GM12878 (cell line): Measurements from ENCODE around the gene BNIP1. TPM values are rescaled to one million over a fixed set of nuclear protein-coding genes. Genes with fewer than 3 reads are reported as not detected.

Experiments
- ATAC-seq: fragments of 200-7000 bp; cut with Tn5 transposase; 3 replicates; pipeline ENCODE4 v1.9.1; 2020; ENCODE audit warnings: mild to moderate bottlenecking, moderate library complexity
- BruUV-seq: library from RNA; stranded (reverse); fragments of 400-500 nt; replicated peaks from 2 replicates; lab custom pipeline; 2021; lab: Mats Ljungman, UMichigan
- CTCF ChIA-PET: fragments of 300-600 bp; sonication (Branson Sonifier 250); formaldehyde crosslinking; extraction: SDS; loops from one replicate; lab custom pipeline; 2021; ENCODE audit warnings: inconsistent platforms; lab: Yijun Ruan, JAX
- POLR2A ChIA-PET: fragments of 350-600 bp; formaldehyde crosslinking; extraction: SDS; loops from one replicate; lab custom pipeline; 2021; ENCODE audit warnings: inconsistent platforms; lab: Charles Lee
- RAD21 ChIA-PET: fragments of 300-600 bp; sonication (Branson Sonifier 250); formaldehyde crosslinking; loops from one replicate; lab custom pipeline; 2023; ENCODE audit warnings: antibody characterized with exemption; ENCODE audit not compliant: unreplicated experiment; lab: Charles Lee
- SMC1A ChIA-PET: fragments of 300-600 bp; sonication (Branson Sonifier 250); formaldehyde crosslinking; loops from one replicate; lab custom pipeline; 2023; ENCODE audit not compliant: unreplicated experiment, uncharacterized antibody; lab: Charles Lee
- DNase-seq: peaks from one replicate; pipeline ENCODE4 v3.0.0-alpha.2; 2011; ENCODE audit warnings: low read depth, low spot score
- FAIRE-seq: peaks from 3 replicates; lab custom pipeline; 2011; peaks lifted over from hg19 to GRCh38; lab: Jason Lieb, UNC
- H2AFZ ChIP-seq: 2 replicates; pipeline ENCODE4 v1.6.0; 2011; ENCODE audit warnings: low read depth, low read length, control low read depth; ENCODE audit not compliant: control insufficient read depth
- H3K27ac ChIP-seq: 2 replicates; pipeline ENCODE4 v1.5.1; 2011; ENCODE audit warnings: control low read depth; ENCODE audit not compliant: control insufficient read depth, insufficient read depth
- H3K27me3 ChIP-seq, 2 experiments: replicated peaks in 1 of 2; 2 replicates each; pipeline versions ENCODE4 v1.6.0 to v1.6.1; 2011; ENCODE audit warnings: low read length in 1 of 2; ENCODE audit not compliant: control insufficient read depth in 2 of 2, insufficient read depth in 2 of 2
- H3K36me3 ChIP-seq, 2 experiments: 2 replicates each; pipeline ENCODE4 v1.5.1; 2011; ENCODE audit warnings: low read length in 1 of 2; ENCODE audit not compliant: control insufficient read depth in 2 of 2, insufficient read depth in 2 of 2
- H3K4me1 ChIP-seq: 2 replicates; pipeline ENCODE4 v1.6.1; 2011; ENCODE audit warnings: mild to moderate bottlenecking, low read length, moderate library complexity, mixed read lengths; ENCODE audit not compliant: control insufficient read depth, insufficient read depth
- H3K4me2 ChIP-seq: 2 replicates; pipeline ENCODE4 v1.6.0; 2011; ENCODE audit warnings: control low read depth; ENCODE audit not compliant: control insufficient read depth, insufficient read depth
- H3K4me3 ChIP-seq: fragments of 200-600 bp; sonication (generic); 2 replicates; pipeline ENCODE4 v1.5.1; 2016
- H3K79me2 ChIP-seq: 2 replicates; pipeline ENCODE4 v1.6.0; 2011; ENCODE audit warnings: low read length; ENCODE audit not compliant: control insufficient read depth, insufficient read depth
- H3K9ac ChIP-seq: 2 replicates; pipeline ENCODE4 v1.8.0; 2011; ENCODE audit warnings: low read length, control low read depth, mixed read lengths; ENCODE audit not compliant: control insufficient read depth, insufficient read depth
- H3K9me3 ChIP-seq: replicated peaks from 3 replicates; pipeline ENCODE4 v1.5.1; 2011; ENCODE audit warnings: mild to moderate bottlenecking, low read length; ENCODE audit not compliant: control insufficient read depth, insufficient read depth
- H4K20me1 ChIP-seq: 2 replicates; pipeline ENCODE4 v1.6.0; 2011; ENCODE audit not compliant: control insufficient read depth, insufficient read depth
- BACH1 ChIP-seq: fragments of 450-650 bp; IDR thresholded peaks from 2 replicates; pipeline ENCODE4 v1.6.1; 2017; ENCODE audit warnings: mild to moderate bottlenecking, borderline replicate concordance
- EED ChIP-seq: sonication (generic); IDR thresholded peaks from 2 replicates; pipeline ENCODE4 v1.6.1; 2016; ENCODE audit warnings: antibody characterized with exemption, low read depth
- FOXM1 ChIP-seq: IDR thresholded peaks from 2 replicates; pipeline ENCODE4 v1.6.1; 2012; ENCODE audit warnings: low read depth, mild to moderate bottlenecking, inconsistent platforms, low read length, moderate library complexity
- GABPA ChIP-seq: IDR thresholded peaks from 2 replicates; pipeline ENCODE4 v1.6.1; 2014; ENCODE audit warnings: antibody characterized with exemption, low read depth, mild to moderate bottlenecking, inconsistent platforms
- MYB ChIP-seq: fragments of 150-350 bp; IDR thresholded peaks from 2 replicates; pipeline ENCODE4 v1.6.1; 2014; ENCODE audit warnings: mild to moderate bottlenecking, low read depth, low read length, borderline replicate concordance
- MYC ChIP-seq: IDR thresholded peaks from 2 replicates; pipeline ENCODE4 v1.6.1; 2011; ENCODE audit warnings: mild to moderate bottlenecking, low read length, moderate library complexity, inconsistent platforms; ENCODE audit not compliant: insufficient read depth, insufficient replicate concordance, insufficient read length, severe bottlenecking
- NFIC ChIP-seq: IDR thresholded peaks from 2 replicates; pipeline ENCODE4 v1.6.1; 2012; ENCODE audit warnings: low read depth, mild to moderate bottlenecking, inconsistent platforms, low read length, moderate library complexity
- PAX8 ChIP-seq: fragments of 450-650 bp; IDR thresholded peaks from 2 replicates; pipeline ENCODE4 v1.6.1; 2017; ENCODE audit warnings: mild to moderate bottlenecking, moderate library complexity
- ZBED1 ChIP-seq: IDR thresholded peaks from 2 replicates; pipeline ENCODE4 v1.6.1; 2016; ENCODE audit warnings: borderline replicate concordance
- ZSCAN29 ChIP-seq: fragments of 450-650 bp; IDR thresholded peaks from 2 replicates; pipeline ENCODE4 v1.6.1; 2017; ENCODE audit warnings: mild to moderate bottlenecking, moderate library complexity
- WGBS: methylation state at CpG from one replicate; pipeline ENCODE4 v1.1.6; 2016; ENCODE audit warnings: low lambda C conversion rate; ENCODE audit not compliant: insufficient replicate concordance, insufficient coverage; ENCODE audit errors: missing lambda C conversion rate; 5-methylcytosine and 5-hydroxymethylcytosine counted together
- in situ Hi-C: fragments of 300-500 bp; cut with MboI; formaldehyde crosslinking; loops from 9 replicates; pipeline ENCODE4 v1.14.3; 2018; ENCODE audit warnings: mixed read lengths
- intact Hi-C: fragments of 100-400 bp; cut with micrococcal nuclease; formaldehyde crosslinking; loops from one replicate; pipeline ENCODE4 v1.14.2; 2022; ENCODE audit not compliant: unreplicated experiment
- polyA plus RNA-seq, 11 experiments: library from polyadenylated mRNA; depleted of rRNA in 4 of 11; unstranded in 6 of 11; stranded (reverse) in 5 of 11; fragments of >200 nt; fragmentation: Nextera tagmentation in 4 of 11; fragmentation: Illumina TruSeq in 1 of 11; extraction: Ambion mirVana in 4 of 11; extraction: Trizol in 1 of 11; gene quantifications; 1 replicate in 1 of 11; 2 replicates in 10 of 11; pipeline versions ENCODE4 v1.2.1 to v1.2.3, GENCODE V29; 2011 to 2016; ENCODE audit warnings: inconsistent platforms in 2 of 11, missing spikeins in 2 of 11, low read depth in 1 of 11
- total RNA-seq, 4 experiments: library from RNA; depleted of rRNA in 3 of 4; stranded (reverse); fragments of >200 nt in 3 of 4; fragmentation: Illumina TruSeq in 1 of 4; extraction: Trizol in 1 of 4; gene quantifications; 2 replicates each; pipeline versions ENCODE4 v1.2.1 to v1.2.3, GENCODE V29; 2013 to 2021
- TF ChIP-seq, protein P1 (sequence below): fragments of 450-650 bp; IDR thresholded peaks from 2 replicates; pipeline ENCODE4 v1.6.1; 2017; ENCODE audit warnings: low read depth, mild to moderate bottlenecking, moderate library complexity
- TF ChIP-seq, protein P2 (sequence below): fragments of 450-650 bp; formaldehyde crosslinking; IDR thresholded peaks from 2 replicates; pipeline ENCODE4 v1.5.0; 2022; ENCODE audit warnings: mild to moderate bottlenecking, missing genetic modification characterization
- TF ChIP-seq, protein P3 (sequence below): IDR thresholded peaks from 2 replicates; pipeline ENCODE4 v1.6.1; 2011; ENCODE audit warnings: low read depth, low read length, improper control_type of control experiment, borderline replicate concordance
- TF ChIP-seq, protein P4 (sequence below): fragments of 450-650 bp; formaldehyde crosslinking; IDR thresholded peaks from 2 replicates; pipeline ENCODE4 v1.4.0; 2022; ENCODE audit warnings: mild to moderate bottlenecking, moderate library complexity

BNIP1 gene
- total and polyA plus RNA-seq, 10 of the 15 experiments (the other 5 are each of a cell fraction or from before 2014, with no cell fraction given): 20.5 to 62.5 (median 27.4) TPM

DNA sequence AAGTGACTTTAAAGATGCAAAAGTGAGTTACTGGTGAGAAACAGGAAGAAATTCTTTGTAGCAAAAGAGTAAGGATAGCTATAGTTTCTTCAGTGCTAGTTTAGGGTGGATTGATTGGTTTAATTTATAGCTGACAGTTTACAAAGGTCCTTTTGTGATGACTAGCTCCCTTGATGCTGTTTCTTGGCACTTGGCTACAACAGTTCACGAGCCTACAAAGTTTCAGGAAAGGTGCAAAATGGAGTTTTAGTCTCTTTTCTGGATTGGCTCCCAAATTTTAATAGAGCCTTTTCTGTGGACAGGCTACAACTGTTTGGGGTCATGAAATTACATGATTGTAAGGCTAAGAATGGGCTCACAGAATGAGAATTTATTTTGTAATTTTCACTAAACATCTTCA is 40.9 kb upstream of the BNIP1 start:
- Histone ChIP-seq H3K9me3 (peaks cover 5% of the 10 kb centered on the region; the same call in 2 of the 3 replicates), H3K36me3 (no peaks in the 10 kb centered on the region; a peak in 1 of 4 replicates), H3K4me2 (no peak overlapping the region), H3K4me1 (no peaks in the 10 kb centered on the region), H3K27ac (no peak overlapping the region), H4K20me1 (no peaks in the 10 kb centered on the region), H3K79me2 (no peaks in the 10 kb centered on the region), H3K27me3 (no peaks in the 10 kb centered on the region), H3K9ac (no peak overlapping the region), H3K4me3 (no peak overlapping the region), H2AFZ (no peak overlapping the region)
- intact Hi-C loops: no loop called here
- ChIA-PET CTCF (no interaction called here), RAD21 (no interaction called here), POLR2A (no interaction called here), SMC1A (interaction anchor here (1.2 kb wide), 1 partner anchor 126 kb away, joined by 4 read pairs; no protein-coding TSS in a partner anchor)
- DNase-seq: no peak
- BruUV-seq: no TSS peak
- 18% methylated on average over 1 of the region's 1 CpG for WGBS
- in situ Hi-C loops: no loop called here
- no peak for FAIRE-seq
- no peak for ATAC-seq
- no peak for TF ChIP-seq ZBED1
- TF ChIP-seq, protein P1, sequence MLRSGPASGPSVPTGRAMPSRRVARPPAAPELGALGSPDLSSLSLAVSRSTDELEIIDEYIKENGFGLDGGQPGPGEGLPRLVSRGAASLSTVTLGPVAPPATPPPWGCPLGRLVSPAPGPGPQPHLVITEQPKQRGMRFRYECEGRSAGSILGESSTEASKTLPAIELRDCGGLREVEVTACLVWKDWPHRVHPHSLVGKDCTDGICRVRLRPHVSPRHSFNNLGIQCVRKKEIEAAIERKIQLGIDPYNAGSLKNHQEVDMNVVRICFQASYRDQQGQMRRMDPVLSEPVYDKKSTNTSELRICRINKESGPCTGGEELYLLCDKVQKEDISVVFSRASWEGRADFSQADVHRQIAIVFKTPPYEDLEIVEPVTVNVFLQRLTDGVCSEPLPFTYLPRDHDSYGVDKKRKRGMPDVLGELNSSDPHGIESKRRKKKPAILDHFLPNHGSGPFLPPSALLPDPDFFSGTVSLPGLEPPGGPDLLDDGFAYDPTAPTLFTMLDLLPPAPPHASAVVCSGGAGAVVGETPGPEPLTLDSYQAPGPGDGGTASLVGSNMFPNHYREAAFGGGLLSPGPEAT: no peak
- TF ChIP-seq FOXM1: no peak
- TF ChIP-seq MYC: no peak
- TF ChIP-seq, protein P2, sequence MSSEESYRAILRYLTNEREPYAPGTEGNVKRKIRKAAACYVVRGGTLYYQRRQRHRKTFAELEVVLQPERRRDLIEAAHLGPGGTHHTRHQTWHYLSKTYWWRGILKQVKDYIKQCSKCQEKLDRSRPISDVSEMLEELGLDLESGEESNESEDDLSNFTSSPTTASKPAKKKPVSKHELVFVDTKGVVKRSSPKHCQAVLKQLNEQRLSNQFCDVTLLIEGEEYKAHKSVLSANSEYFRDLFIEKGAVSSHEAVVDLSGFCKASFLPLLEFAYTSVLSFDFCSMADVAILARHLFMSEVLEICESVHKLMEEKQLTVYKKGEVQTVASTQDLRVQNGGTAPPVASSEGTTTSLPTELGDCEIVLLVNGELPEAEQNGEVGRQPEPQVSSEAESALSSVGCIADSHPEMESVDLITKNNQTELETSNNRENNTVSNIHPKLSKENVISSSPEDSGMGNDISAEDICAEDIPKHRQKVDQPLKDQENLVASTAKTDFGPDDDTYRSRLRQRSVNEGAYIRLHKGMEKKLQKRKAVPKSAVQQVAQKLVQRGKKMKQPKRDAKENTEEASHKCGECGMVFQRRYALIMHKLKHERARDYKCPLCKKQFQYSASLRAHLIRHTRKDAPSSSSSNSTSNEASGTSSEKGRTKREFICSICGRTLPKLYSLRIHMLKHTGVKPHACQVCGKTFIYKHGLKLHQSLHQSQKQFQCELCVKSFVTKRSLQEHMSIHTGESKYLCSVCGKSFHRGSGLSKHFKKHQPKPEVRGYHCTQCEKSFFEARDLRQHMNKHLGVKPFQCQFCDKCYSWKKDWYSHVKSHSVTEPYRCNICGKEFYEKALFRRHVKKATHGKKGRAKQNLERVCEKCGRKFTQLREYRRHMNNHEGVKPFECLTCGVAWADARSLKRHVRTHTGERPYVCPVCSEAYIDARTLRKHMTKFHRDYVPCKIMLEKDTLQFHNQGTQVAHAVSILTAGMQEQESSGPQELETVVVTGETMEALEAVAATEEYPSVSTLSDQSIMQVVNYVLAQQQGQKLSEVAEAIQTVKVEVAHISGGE: no peak
- TF ChIP-seq ZSCAN29: no peak
- no peak for TF ChIP-seq PAX8
- no peak for TF ChIP-seq MYB
- TF ChIP-seq NFIC: no peak
- TF ChIP-seq GABPA: no peak
- no peak for TF ChIP-seq EED
- TF ChIP-seq BACH1: no peak
- TF ChIP-seq, protein P3, sequence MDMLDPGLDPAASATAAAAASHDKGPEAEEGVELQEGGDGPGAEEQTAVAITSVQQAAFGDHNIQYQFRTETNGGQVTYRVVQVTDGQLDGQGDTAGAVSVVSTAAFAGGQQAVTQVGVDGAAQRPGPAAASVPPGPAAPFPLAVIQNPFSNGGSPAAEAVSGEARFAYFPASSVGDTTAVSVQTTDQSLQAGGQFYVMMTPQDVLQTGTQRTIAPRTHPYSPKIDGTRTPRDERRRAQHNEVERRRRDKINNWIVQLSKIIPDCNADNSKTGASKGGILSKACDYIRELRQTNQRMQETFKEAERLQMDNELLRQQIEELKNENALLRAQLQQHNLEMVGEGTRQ: no peak
- TF ChIP-seq, protein P4, sequence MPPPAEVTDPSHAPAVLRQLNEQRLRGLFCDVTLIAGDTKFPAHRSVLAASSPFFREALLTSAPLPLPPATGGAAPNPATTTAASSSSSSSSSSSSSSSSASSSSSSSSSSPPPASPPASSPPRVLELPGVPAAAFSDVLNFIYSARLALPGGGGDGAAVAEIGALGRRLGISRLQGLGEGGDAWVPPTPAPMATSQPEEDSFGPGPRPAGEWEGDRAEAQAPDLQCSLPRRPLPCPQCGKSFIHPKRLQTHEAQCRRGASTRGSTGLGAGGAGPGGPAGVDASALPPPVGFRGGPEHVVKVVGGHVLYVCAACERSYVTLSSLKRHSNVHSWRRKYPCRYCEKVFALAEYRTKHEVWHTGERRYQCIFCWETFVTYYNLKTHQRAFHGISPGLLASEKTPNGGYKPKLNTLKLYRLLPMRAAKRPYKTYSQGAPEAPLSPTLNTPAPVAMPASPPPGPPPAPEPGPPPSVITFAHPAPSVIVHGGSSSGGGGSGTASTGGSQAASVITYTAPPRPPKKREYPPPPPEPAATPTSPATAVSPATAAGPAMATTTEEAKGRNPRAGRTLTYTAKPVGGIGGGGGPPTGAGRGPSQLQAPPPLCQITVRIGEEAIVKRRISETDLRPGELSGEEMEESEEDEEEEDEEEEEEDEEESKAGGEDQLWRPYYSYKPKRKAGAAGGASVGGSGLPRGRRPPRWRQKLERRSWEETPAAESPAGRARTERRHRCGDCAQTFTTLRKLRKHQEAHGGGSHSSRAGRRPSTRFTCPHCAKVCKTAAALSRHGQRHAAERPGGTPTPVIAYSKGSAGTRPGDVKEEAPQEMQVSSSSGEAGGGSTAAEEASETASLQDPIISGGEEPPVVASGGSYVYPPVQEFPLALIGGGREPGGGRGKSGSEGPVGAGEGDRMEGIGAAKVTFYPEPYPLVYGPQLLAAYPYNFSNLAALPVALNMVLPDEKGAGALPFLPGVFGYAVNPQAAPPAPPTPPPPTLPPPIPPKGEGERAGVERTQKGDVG (CRISPR knock-in tag): no peak
